ENCODE results near the gene ZDHHC3. TPM values are rescaled to one million over a fixed set of nuclear protein-coding genes. Genes with fewer than 3 reads are reported as not detected.

Gene ZDHHC3
- total RNA-seq (2014; rRNA removed) (122 and 153 TPM in 2 replicates), Bru-seq, nascent RNA (percentile 90 among the genes with signal in this experiment), BruChase-seq, experiment 1, labeled RNA remaining after a 6-hour chase (percentile 86 among the genes with signal in this experiment), BruChase-seq, experiment 2, labeled RNA remaining after a 2-hour chase (percentile 88 among the genes with signal in this experiment)
- long read RNA-seq, transcript ZDHHC3-205 (7 exons, 2,687 nt) = major isoform, 125 of 242 reads
- long read RNA-seq, transcript ZDHHC3-201 (8 exons, 3,101 nt) = minor isoform, 18 of 242 reads
- long read RNA-seq, partial matches to known transcripts = 10 of 242 reads
- long read RNA-seq, other reads (novel, unspliced or antisense) = 89 of 242 reads

GRCh38 chr3:44976002-44976815 is at the start of gene ZDHHC3, which contains the start of gene EXOSC7:
Gene ZDHHC3, minus strand, starts transcription at chr3:44976174. Its CDS starts 16,738 bp downstream, at chr3:44959436.
Gene EXOSC7, plus strand, starts transcription at chr3:44976244. Its CDS starts 34 bp downstream, at chr3:44976278.
- H3K4me1 ChIP-seq (ENCODE audit: insufficient read depth, low read length) = peaks cover 41% of the 10 kb centered on the region
- POLR2A ChIA-PET (ENCODE audit: unreplicated experiment) = interaction anchor here (0.6 to 1.4 kb wide), 8 partner anchors 13 to 466 kb away, joined by 3 to 10 read pairs (median 6); no protein-coding TSS in a partner anchor
- peak; percentile 68 for ATAC-seq
- intact Hi-C loops (cut with micrococcal nuclease) = loop anchor here (5.0 kb wide), 1 partner anchor 34 kb away; no protein-coding TSS in a partner anchor
- peak within 1 kb of the TSS; percentile 69 for H3K27ac ChIP-seq (ENCODE audit: low read length)
- H2AFZ ChIP-seq (ENCODE audit: low read length) = peak within 1 kb of the TSS; percentile 87
- H3K4me3 ChIP-seq (ENCODE audit: low read length) = peak within 1 kb of the TSS; percentile 76
- CTCF ChIA-PET = interaction anchor here (0.5 to 1.6 kb wide), 9 partner anchors 11 to 950 kb away, joined by 3 to 12 read pairs (median 5); no protein-coding TSS in a partner anchor
- peak within 1 kb of the TSS; percentile 91 for H3K9ac ChIP-seq (ENCODE audit: low read length)
- peaks cover 97% of the 10 kb centered on the region for H3K79me2 ChIP-seq (ENCODE audit: low read length)
- no peaks in the 10 kb centered on the region; the same call in 1 of the 2 replicates for H3K36me3 ChIP-seq (ENCODE audit: low read depth, low read length)
- no peaks in the 10 kb centered on the region for H3K27me3 ChIP-seq (ENCODE audit: low read length)
- BruUV-seq (replicated peaks) = TSS peak; percentile 38
- DNase-seq = peak; percentile 85
- no peaks in the 10 kb centered on the region for H3F3A ChIP-seq (ENCODE audit: low read length, unreplicated experiment)
- H3K9me3 ChIP-seq (ENCODE audit: low read length) = no peaks in the 10 kb centered on the region
- peak within 1 kb of the TSS; percentile 93 for H3K4me2 ChIP-seq (ENCODE audit: low read length)
- TF ChIP-seq EZH2 (IDR thresholded peaks at IDR 0.05; ENCODE audit: low read length, unreplicated experiment) = no peak
- TF ChIP-seq EZH2phosphoT487 (IDR thresholded peaks at IDR 0.05; ENCODE audit: borderline replicate concordance, low read length) = no peak
- no peak for TF ChIP-seq CTCF (conservative IDR thresholded peaks at IDR 0.05; ENCODE audit: low read depth, low read length)
- H3K9me2 ChIP-seq (replicated peaks; ENCODE audit: low read length) = no peaks in the 10 kb centered on the region
- H4K20me1 ChIP-seq (ENCODE audit: low read length) = peaks cover 14% of the 10 kb centered on the region; the same call in 1 of the 2 replicates

GRCh38 chr3:45024542-45025255 is 48.7 kb upstream of the ZDHHC3 start:
- no peaks in the 10 kb centered on the region for H3K36me3 ChIP-seq (ENCODE audit: low read depth, low read length)
- intact Hi-C loops (cut with micrococcal nuclease) = no loop called here
- no peak for ATAC-seq

More at GRCh38 chr3:45024542-45025255, 48.7 kb upstream of the ZDHHC3 start:
- CTCF ChIA-PET = no interaction called here
- Histone ChIP-seq H3K4me1 (ENCODE audit: insufficient read depth, low read length) (0 out of 2 replicates have a peak, but pooled peaks cover 7% of the 10 kb centered on the region), H3K9ac (ENCODE audit: low read length) (no peak overlapping the region), H3K27me3 (ENCODE audit: low read length) (no peaks in the 10 kb centered on the region), H3K27ac (ENCODE audit: low read length) (no peak overlapping the region), H3K9me2 (replicated peaks; ENCODE audit: low read length) (no peaks in the 10 kb centered on the region), H4K20me1 (ENCODE audit: low read length) (no peaks in the 10 kb centered on the region), H3K4me3 (ENCODE audit: low read length) (no peak overlapping the region), H2AFZ (ENCODE audit: low read length) (no peak overlapping the region), H3K4me2 (ENCODE audit: low read length) (no peak overlapping the region), H3F3A (ENCODE audit: low read length, unreplicated experiment) (no peaks in the 10 kb centered on the region), H3K9me3 (ENCODE audit: low read length) (no peaks in the 10 kb centered on the region), H3K79me2 (ENCODE audit: low read length) (no peaks in the 10 kb centered on the region)
- no TSS peak for BruUV-seq (replicated peaks)
- POLR2A ChIA-PET (ENCODE audit: unreplicated experiment) = no interaction called here
- no peak for DNase-seq
- TF ChIP-seq EZH2 (IDR thresholded peaks at IDR 0.05; ENCODE audit: low read length, unreplicated experiment) = no peak
- no peak for TF ChIP-seq CTCF (conservative IDR thresholded peaks at IDR 0.05; ENCODE audit: low read depth, low read length)

Data from PC-3 (cell line).